GM12878 (cell line): ENCODE measurements around the gene PKN2.

ENCODE experiments used
- CEBPB ChIP-seq, 2 experiments: fragments of 150-350 bp in 1 of 2; IDR thresholded peaks; 2 replicates each; pipeline ENCODE4 v1.6.1; 2012 to 2014; ENCODE audit warnings: low read depth in 2 of 2, low read length in 2 of 2, borderline replicate concordance in 1 of 2, inconsistent platforms in 1 of 2
- CTCF ChIP-seq, 3 experiments: IDR thresholded peaks in 2 of 3; conservative IDR thresholded peaks in 1 of 3; 2 replicates each; pipeline ENCODE4 v1.5.1; 2011; ENCODE audit warnings: low read depth in 3 of 3, low read length in 3 of 3, mild to moderate bottlenecking in 3 of 3, control low read depth in 2 of 3, moderate library complexity in 2 of 3, inconsistent platforms in 1 of 3, mixed read lengths in 1 of 3; ENCODE audit not compliant: control insufficient read depth in 2 of 3, insufficient read depth in 1 of 3; ENCODE audit errors: extremely low read depth in 1 of 3
- GABPA ChIP-seq: IDR thresholded peaks from 2 replicates; pipeline ENCODE4 v1.6.1; 2014; ENCODE audit warnings: antibody characterized with exemption, low read depth, mild to moderate bottlenecking, inconsistent platforms
- HSF1 ChIP-seq: fragments of 150-350 bp; IDR thresholded peaks from 2 replicates; pipeline ENCODE4 v1.6.1; 2014; ENCODE audit warnings: mild to moderate bottlenecking, low read depth, low read length
- POLR2A ChIP-seq: IDR thresholded peaks from 2 replicates; pipeline ENCODE4 v1.6.1; 2011; ENCODE audit warnings: low read depth, mild to moderate bottlenecking, low read length
- POLR2AphosphoS5 ChIP-seq: IDR thresholded peaks from 2 replicates; pipeline ENCODE4 v1.6.1; 2011; ENCODE audit warnings: mild to moderate bottlenecking, low read length, inconsistent platforms
- RFX5 ChIP-seq: IDR thresholded peaks from 2 replicates; pipeline ENCODE4 v1.6.1; 2011; ENCODE audit warnings: low read depth, low read length, improper control_type of control experiment
- SMARCA5 ChIP-seq: fragments of 450-650 bp; IDR thresholded peaks from 2 replicates; pipeline ENCODE4 v1.6.1; 2017; ENCODE audit warnings: mild to moderate bottlenecking
- TCF7 ChIP-seq: IDR thresholded peaks from 2 replicates; pipeline ENCODE4 v1.6.1; 2014; ENCODE audit warnings: antibody characterized with exemption, borderline replicate concordance

GRCh38 chr1:88802950-88803349 lies 118.9 kb downstream of the PKN2 start:
- TF ChIP-seq POLR2AphosphoS5 (no peak), POLR2A (no peak), GABPA (no peak), TCF7 (no peak), HSF1 (no peak), CTCF (IDR thresholded peaks at IDR 0.05 in 2 of 3, conservative IDR thresholded peaks at IDR 0.05 in 1 of 3; ENCODE audit: control insufficient read depth in 2 of 3, extremely low read depth in 1 of 3, insufficient read depth in 1 of 3, low read depth in 3 of 3, low read length in 3 of 3) (no peak), CEBPB (IDR thresholded peaks at IDR 0.05; ENCODE audit: borderline replicate concordance in 1 of 2, low read depth in 2 of 2, low read length in 2 of 2) (no peak), SMARCA5 (no peak), RFX5 (no peak)
